ENCODE measurements around the gene SYCP3. TPM values are rescaled to one million over a fixed set of nuclear protein-coding genes. Genes with fewer than 3 reads are reported as not detected.

The SYCP3 gene
- total RNA-seq, 3 donors from 2014 or later: 0.16 to 0.33 TPM; not detected in 1

- peak overlapping the region; percentile 20 to 59 for H3K27ac ChIP-seq
- intact Hi-C loops (cut with DNase I; ENCODE audit: low total_unique reads): no loop called here
These were observed 38.2 kb upstream of the SYCP3 start for GRCh38 chr12:101777485-101777884.

GRCh38 chr12:101775816-101776215 is 36.6 kb upstream of the SYCP3 start:
- no peak for DNase-seq (ENCODE audit: low spot score in 2 of 2)
- no peak for TF ChIP-seq POLR2A (IDR thresholded peaks at IDR 0.05)
- TF ChIP-seq POLR2AphosphoS5 (IDR thresholded peaks at IDR 0.05): no peak
- TF ChIP-seq, protein P1, sequence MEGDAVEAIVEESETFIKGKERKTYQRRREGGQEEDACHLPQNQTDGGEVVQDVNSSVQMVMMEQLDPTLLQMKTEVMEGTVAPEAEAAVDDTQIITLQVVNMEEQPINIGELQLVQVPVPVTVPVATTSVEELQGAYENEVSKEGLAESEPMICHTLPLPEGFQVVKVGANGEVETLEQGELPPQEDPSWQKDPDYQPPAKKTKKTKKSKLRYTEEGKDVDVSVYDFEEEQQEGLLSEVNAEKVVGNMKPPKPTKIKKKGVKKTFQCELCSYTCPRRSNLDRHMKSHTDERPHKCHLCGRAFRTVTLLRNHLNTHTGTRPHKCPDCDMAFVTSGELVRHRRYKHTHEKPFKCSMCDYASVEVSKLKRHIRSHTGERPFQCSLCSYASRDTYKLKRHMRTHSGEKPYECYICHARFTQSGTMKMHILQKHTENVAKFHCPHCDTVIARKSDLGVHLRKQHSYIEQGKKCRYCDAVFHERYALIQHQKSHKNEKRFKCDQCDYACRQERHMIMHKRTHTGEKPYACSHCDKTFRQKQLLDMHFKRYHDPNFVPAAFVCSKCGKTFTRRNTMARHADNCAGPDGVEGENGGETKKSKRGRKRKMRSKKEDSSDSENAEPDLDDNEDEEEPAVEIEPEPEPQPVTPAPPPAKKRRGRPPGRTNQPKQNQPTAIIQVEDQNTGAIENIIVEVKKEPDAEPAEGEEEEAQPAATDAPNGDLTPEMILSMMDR (IDR thresholded peaks at IDR 0.05): no peak
- Histone ChIP-seq H3K27ac (no peak overlapping the region), H3K4me1 (no peaks in the 10 kb centered on the region), H3K27me3 (no peaks in the 10 kb centered on the region), H3K4me3 (no peak overlapping the region), H3K36me3 (no peaks in the 10 kb centered on the region), H3K9me3 (no peaks in the 10 kb centered on the region)
- intact Hi-C loops (cut with DNase I; ENCODE audit: low total_unique reads): no loop called here

More at GRCh38 chr12:101777485-101777884, 38.2 kb upstream of the SYCP3 start:
- H3K4me3 ChIP-seq: no peak overlapping the region
- H3K4me1 ChIP-seq: no peaks in the 10 kb centered on the region
- H3K9me3 ChIP-seq: no peaks in the 10 kb centered on the region
- TF ChIP-seq POLR2A (IDR thresholded peaks at IDR 0.05) (no peak), POLR2AphosphoS5 (IDR thresholded peaks at IDR 0.05) (no peak)
- TF ChIP-seq, protein P1 (IDR thresholded peaks at IDR 0.05): no peak
- no peaks in the 10 kb centered on the region for H3K36me3 ChIP-seq
- DNase-seq (ENCODE audit: low spot score in 2 of 2): no peak
- no peaks in the 10 kb centered on the region for H3K27me3 ChIP-seq

DNA sequence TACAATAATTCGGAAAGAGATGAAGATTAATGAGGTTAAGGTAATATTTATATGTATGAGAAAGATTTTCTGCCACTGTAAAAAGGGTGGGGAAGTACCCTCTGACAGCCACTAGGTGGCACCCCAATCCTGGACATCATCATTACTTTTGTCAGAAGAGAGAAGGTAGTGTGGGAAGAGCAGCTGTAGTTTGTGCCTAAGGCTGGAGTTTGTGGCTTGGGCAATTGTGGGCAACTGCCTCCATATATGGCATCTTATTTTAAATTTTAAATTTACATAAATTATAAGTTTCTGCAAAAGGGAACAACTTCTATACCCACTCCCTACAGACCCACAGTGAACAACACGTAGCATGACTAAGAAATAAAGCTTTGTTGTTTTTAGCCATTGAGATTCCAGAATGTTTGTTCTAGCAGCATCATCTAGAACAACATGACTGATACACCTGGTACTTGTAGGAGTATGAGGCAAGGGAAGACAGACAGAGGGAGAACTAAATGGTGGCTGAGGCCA is 34.4 kb upstream of the SYCP3 start:
- DNase-seq (ENCODE audit: low spot score in 2 of 2): peak; percentile 39 to 59
- Histone ChIP-seq H3K9me3 (no peaks in the 10 kb centered on the region), H3K4me3 (no peak overlapping the region), H3K36me3 (peaks cover 5% of the 10 kb centered on the region), H3K27me3 (no peaks in the 10 kb centered on the region), H3K4me1 (no peaks in the 10 kb centered on the region), H3K27ac (no peak overlapping the region)
- intact Hi-C loops (cut with DNase I; ENCODE audit: low total_unique reads): no loop called here
- peak in 1 of 3 donors; percentile 48 for TF ChIP-seq POLR2AphosphoS5 (IDR thresholded peaks at IDR 0.05)
- no peak for TF ChIP-seq POLR2A (IDR thresholded peaks at IDR 0.05)
- TF ChIP-seq, protein P1 (IDR thresholded peaks at IDR 0.05): peak; percentile 93 to 96 (median 94)

DNA sequence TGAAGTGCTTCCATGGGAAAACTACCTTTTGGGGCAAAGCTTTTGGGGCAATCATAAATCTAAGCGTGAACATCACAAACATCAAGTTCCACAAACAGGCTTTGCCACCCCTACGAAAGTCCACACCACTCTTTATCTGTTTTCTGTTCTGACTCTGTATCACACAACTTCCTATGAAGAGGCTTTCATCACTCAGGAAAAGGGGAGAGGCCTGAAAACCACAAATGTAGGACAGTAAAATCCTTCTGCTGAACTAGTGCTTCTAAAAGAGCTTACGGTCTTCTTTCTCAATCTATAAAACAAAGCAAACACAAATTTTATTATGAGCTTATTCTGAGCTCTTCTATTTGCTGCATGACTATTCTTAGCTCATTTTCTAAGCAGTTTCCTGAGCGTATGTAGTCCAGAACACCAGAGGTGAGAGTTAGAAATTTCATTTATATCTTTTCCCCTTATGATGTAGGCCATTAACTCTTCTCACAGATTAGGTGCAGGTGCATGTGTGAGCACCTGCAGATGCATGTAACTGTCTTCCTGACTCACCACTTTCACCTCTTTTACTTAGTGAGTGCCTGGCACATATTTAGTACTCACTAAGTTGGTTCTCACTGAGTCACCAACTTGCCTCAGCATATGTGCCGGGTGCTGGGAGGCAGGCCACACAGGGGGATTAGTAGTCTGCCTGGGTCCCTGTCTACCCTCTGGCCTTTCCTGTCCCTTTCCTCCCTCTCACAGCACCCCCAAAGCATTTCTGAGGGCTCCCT is 32.9 kb upstream of the SYCP3 start:
- intact Hi-C loops (cut with DNase I; ENCODE audit: low total_unique reads): no loop called here
- Histone ChIP-seq H3K27me3 (no peaks in the 10 kb centered on the region), H3K4me1 (no peaks in the 10 kb centered on the region), H3K27ac (no peak overlapping the region), H3K9me3 (no peaks in the 10 kb centered on the region), H3K4me3 (no peak overlapping the region), H3K36me3 (peaks cover 5% of the 10 kb centered on the region)
- TF ChIP-seq POLR2AphosphoS5 (IDR thresholded peaks at IDR 0.05) (no peak), POLR2A (IDR thresholded peaks at IDR 0.05) (no peak)
- TF ChIP-seq, protein P1 (IDR thresholded peaks at IDR 0.05): no peak
- DNase-seq (ENCODE audit: low spot score in 2 of 2): no peak

GRCh38 chr12:101769865-101770264 is 30.6 kb upstream of the SYCP3 start:
- no peak overlapping the region for H3K27ac ChIP-seq
- intact Hi-C loops (cut with DNase I; ENCODE audit: low total_unique reads): no loop called here
- no peaks in the 10 kb centered on the region for H3K27me3 ChIP-seq
- TF ChIP-seq, protein P1 (IDR thresholded peaks at IDR 0.05): no peak
- TF ChIP-seq POLR2AphosphoS5 (IDR thresholded peaks at IDR 0.05): no peak
- no peak for TF ChIP-seq POLR2A (IDR thresholded peaks at IDR 0.05)
- H3K36me3 ChIP-seq: peaks cover 5% of the 10 kb centered on the region
- no peaks in the 10 kb centered on the region for H3K9me3 ChIP-seq
- H3K4me1 ChIP-seq: no peaks in the 10 kb centered on the region
- no peak for DNase-seq (ENCODE audit: low spot score in 2 of 2)
- H3K4me3 ChIP-seq: no peak overlapping the region
